Hypothalamus (tissue), 51 donors: ENCODE data around the gene CMAS.

Experiments used
- DNase-seq, 51 donors: peaks; one replicate each; lab custom pipeline; 2025; lab: John Stamatoyannopoulos, UW

CMAS gene

GRCh38 chr12:22105542-22105941 is 59.5 kb downstream of the CMAS start:
- no peak for DNase-seq

DNA sequence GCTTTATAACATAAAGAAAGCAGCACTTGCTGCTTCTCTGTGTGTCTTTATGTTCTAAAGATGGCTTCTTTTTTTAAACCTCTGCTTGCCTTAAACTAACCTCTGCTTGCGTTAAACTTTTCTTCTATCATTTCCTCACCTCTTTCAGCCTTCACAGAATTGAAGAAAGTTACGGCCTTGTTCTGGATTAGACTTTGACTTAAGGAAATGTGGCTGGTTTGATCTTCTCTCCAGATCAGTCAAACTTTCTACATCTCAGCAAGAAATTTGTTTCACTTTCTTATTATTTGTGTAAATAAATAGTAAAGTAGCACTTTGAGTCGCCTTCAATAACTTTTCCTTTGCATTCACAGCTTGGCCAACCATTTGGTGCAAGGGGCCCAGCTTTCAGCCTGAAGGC is 64.2 kb downstream of the CMAS start:
- DNase-seq: no peak
